Stomach smooth muscle (tissue), 2 donors: Measurements from ENCODE around the gene PANK4.
A peak's percentile ranks its signal among the peaks of the same experiment; 100 is the strongest.
"Not testable (repeated sequence)": the region's sequence is repeated elsewhere in the genome, so short reads cannot be mapped to it uniquely, and the experiment has no call there.

Experiments used
- H3K27ac ChIP-seq: one replicate; pipeline ENCODE4 v1.7.0; 2013; ENCODE audit warnings: mild to moderate bottlenecking, low read length, inconsistent platforms
- H3K27me3 ChIP-seq, 2 donors: one replicate each; pipeline ENCODE4 v1.7.0; 2013; ENCODE audit warnings: low read length in 2 of 2; ENCODE audit not compliant: insufficient read depth in 2 of 2, control insufficient read depth in 1 of 2
- H3K36me3 ChIP-seq, 2 donors: one replicate each; pipeline ENCODE4 v1.7.0; 2013; ENCODE audit warnings: low read length in 2 of 2; ENCODE audit not compliant: control insufficient read depth in 2 of 2, insufficient read depth in 2 of 2
- H3K4me1 ChIP-seq: one replicate; pipeline ENCODE4 v1.7.0; 2013; ENCODE audit warnings: low read length; ENCODE audit not compliant: control insufficient read depth, insufficient read depth
- H3K4me3 ChIP-seq, 2 donors: one replicate each; pipeline ENCODE4 v1.7.0; 2013; ENCODE audit warnings: low read length in 2 of 2
- H3K9ac ChIP-seq, 2 donors: one replicate each; pipeline ENCODE4 v1.7.0; 2013; ENCODE audit warnings: low read length in 2 of 2, mild to moderate bottlenecking in 1 of 2
- H3K9me3 ChIP-seq, 2 donors: one replicate each; pipeline ENCODE4 v1.7.0; 2013; ENCODE audit warnings: low read length in 2 of 2; ENCODE audit not compliant: control insufficient read depth in 2 of 2
- donor health status: healthy.
- donor health status: Pancreatic carcinoma.

The PANK4 gene

DNA sequence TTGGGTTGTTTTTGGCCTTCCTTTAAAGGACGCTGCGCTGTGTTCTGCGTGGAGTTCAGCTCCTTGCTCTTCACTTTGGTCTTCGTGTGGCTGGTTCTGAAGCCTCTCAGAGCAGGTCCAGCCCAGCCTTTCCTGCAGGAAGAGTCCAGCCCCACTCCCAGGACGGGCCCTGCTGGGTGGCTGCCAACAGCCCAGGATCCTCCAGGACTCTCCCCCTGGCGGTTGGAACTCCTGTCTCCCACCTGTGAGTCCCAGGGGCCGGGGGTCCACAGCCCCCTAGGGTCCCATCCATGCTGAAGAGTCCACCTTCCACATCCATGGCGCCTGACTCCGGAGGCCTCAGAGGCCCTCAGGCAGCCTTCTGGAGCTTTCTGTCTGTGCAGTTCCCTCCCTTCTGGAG, 25.1 kb upstream of the PANK4 start:
- not testable (repeated sequence) for H3K9me3 ChIP-seq, H3K36me3 ChIP-seq, H3K4me3 ChIP-seq, H3K27ac ChIP-seq, H3K9ac ChIP-seq
- peaks cover 3 to 17% of the 10 kb centered on the region in 2 donors for H3K27me3 ChIP-seq
- peaks cover 46% of the 10 kb centered on the region for H3K4me1 ChIP-seq

GRCh38 chr1:2550309-2550861, 24.0 kb upstream of the PANK4 start:
- not testable (repeated sequence) for H3K9ac ChIP-seq, H3K27ac ChIP-seq, H3K9me3 ChIP-seq, H3K4me3 ChIP-seq, H3K36me3 ChIP-seq
- Histone ChIP-seq H3K4me1 (peaks cover 44% of the 10 kb centered on the region), H3K27me3 (peaks cover 3 to 25% of the 10 kb centered on the region in 2 donors)

GRCh38 chr1:2549367-2550029, 23.1 kb upstream of the PANK4 start:
- Histone ChIP-seq H3K4me1 (peaks cover 44% of the 10 kb centered on the region), H3K27me3 (peaks cover 3 to 28% of the 10 kb centered on the region in 2 donors), H3K9ac (peak overlapping the region in 1 of 2 donors; percentile 55), H3K27ac (peak overlapping the region; percentile 77)
- not testable (repeated sequence) for H3K36me3 ChIP-seq, H3K4me3 ChIP-seq, H3K9me3 ChIP-seq

GRCh38 chr1:2548068-2548589, 21.7 kb upstream of the PANK4 start:
- peak overlapping the region; percentile 1 to 67 for H3K4me3 ChIP-seq
- H3K9me3 ChIP-seq: no peaks in the 10 kb centered on the region
- H3K9ac ChIP-seq: peak overlapping the region in 1 of 2 donors; percentile 55
- peaks cover 5 to 39% of the 10 kb centered on the region in 2 donors for H3K27me3 ChIP-seq
- peak overlapping the region; percentile 77 for H3K27ac ChIP-seq
- H3K4me1 ChIP-seq: peaks cover 51% of the 10 kb centered on the region
- H3K36me3 ChIP-seq: no peaks in the 10 kb centered on the region

- Histone ChIP-seq H3K36me3 (no peaks in the 10 kb centered on the region), H3K27ac (peak overlapping the region; percentile 77), H3K9ac (no peak overlapping the region), H3K4me1 (peaks cover 51% of the 10 kb centered on the region), H3K9me3 (no peaks in the 10 kb centered on the region), H3K27me3 (peaks cover 7 to 40% of the 10 kb centered on the region in 2 donors), H3K4me3 (peak overlapping the region in 1 of 2 donors; percentile 67)
These were observed 21.0 kb upstream of the PANK4 start for GRCh38 chr1:2547210-2548067.

GRCh38 chr1:2546515-2547209, 20.3 kb upstream of the PANK4 start:
- no peak overlapping the region for H3K9ac ChIP-seq
- H3K4me3 ChIP-seq: peak overlapping the region in 1 of 2 donors; percentile 67
- peak overlapping the region; percentile 77 for H3K27ac ChIP-seq
- H3K4me1 ChIP-seq: peaks cover 51% of the 10 kb centered on the region
- H3K27me3 ChIP-seq: peaks cover 10 to 46% of the 10 kb centered on the region in 2 donors
- no peaks in the 10 kb centered on the region for H3K36me3 ChIP-seq
- no peaks in the 10 kb centered on the region for H3K9me3 ChIP-seq

- peak overlapping the region in 1 of 2 donors; percentile 67 for H3K4me3 ChIP-seq
- no peak overlapping the region for H3K9ac ChIP-seq
- peaks cover 51% of the 10 kb centered on the region for H3K4me1 ChIP-seq
- H3K27me3 ChIP-seq: peaks cover 12 to 49% of the 10 kb centered on the region in 2 donors
- H3K36me3 ChIP-seq: no peaks in the 10 kb centered on the region
- no peaks in the 10 kb centered on the region for H3K9me3 ChIP-seq
- H3K27ac ChIP-seq: peak overlapping the region; percentile 41
These were observed 19.5 kb upstream of the PANK4 start for GRCh38 chr1:2545754-2546514.

- Histone ChIP-seq H3K27me3 (peaks cover 12 to 52% of the 10 kb centered on the region in 2 donors), H3K27ac (no peak overlapping the region), H3K9ac (no peak overlapping the region), H3K4me3 (no peak overlapping the region), H3K36me3 (no peaks in the 10 kb centered on the region), H3K4me1 (peaks cover 51% of the 10 kb centered on the region), H3K9me3 (no peaks in the 10 kb centered on the region)
These were observed 18.7 kb upstream of the PANK4 start for GRCh38 chr1:2544875-2545640.

DNA sequence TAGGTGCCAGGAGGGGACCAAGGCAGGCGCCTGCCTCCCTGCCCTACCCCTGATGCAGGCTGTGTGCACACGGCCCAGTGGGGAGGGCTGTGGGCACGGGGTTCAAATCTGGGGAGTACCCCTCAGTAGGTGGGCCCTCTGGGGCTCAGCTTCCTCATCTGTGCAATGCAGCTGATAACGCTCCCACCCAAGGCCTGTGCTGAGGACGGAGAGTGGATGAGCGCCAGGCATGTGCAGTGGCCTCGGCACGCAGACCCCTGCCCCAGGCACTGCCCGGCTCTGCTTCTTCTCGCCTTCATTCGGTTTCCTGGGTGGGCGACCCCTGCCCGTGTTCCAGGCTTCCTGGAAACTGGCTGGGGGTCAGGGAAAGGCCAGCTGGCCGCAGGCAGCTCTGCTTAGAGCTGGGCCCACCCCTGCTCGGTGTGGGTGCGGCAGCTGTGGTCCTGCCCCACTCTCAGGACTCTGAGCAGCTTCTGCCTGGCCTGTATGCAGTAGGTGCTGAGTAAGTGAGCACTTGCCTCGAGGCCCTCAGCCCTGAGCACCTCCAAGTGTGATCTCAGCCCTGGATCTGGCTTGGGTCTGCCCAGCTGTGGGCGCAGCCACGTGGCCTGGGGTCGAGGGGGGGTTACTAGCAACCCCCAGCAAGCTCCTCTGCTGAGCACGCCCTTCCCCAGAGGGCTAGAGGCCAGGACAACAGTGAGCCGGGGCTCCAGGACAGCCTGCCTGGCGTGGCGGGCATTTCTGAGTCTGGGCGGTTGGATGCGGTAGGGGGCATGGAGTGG, 17.9 kb upstream of the PANK4 start:
- Histone ChIP-seq H3K27ac (no peak overlapping the region), H3K9ac (no peak overlapping the region), H3K4me3 (no peak overlapping the region), H3K9me3 (no peaks in the 10 kb centered on the region), H3K36me3 (no peaks in the 10 kb centered on the region), H3K4me1 (peaks cover 50% of the 10 kb centered on the region), H3K27me3 (peaks cover 18 to 59% of the 10 kb centered on the region in 2 donors)
